Ovary (tissue), 9 donors: ENCODE data around the gene C1QL2. TPM values are rescaled to one million over a fixed set of nuclear protein-coding genes. Genes with fewer than 3 reads are reported as not detected.

ENCODE experiments used
- DNase-seq, 5 donors: peaks; one replicate each; pipeline ENCODE4 v3.0.0-alpha.2; 2019 to 2020
- H3K27ac ChIP-seq, 2 donors: fragments of 200-600 bp; one replicate each; pipeline versions ENCODE4 v1.5.1 to v1.8.0; 2019 to 2022
- H3K27me3 ChIP-seq: fragments of 200-600 bp; one replicate; pipeline ENCODE4 v1.8.0; 2022
- H3K36me3 ChIP-seq: fragments of 200-600 bp; sonication (generic); one replicate; pipeline ENCODE4 v1.5.1; 2019
- H3K4me1 ChIP-seq: one replicate; pipeline ENCODE4 v1.8.1; 2013; ENCODE audit warnings: mild to moderate bottlenecking, moderate library complexity; ENCODE audit not compliant: insufficient read depth
- H3K4me3 ChIP-seq: fragments of 200-600 bp; sonication (generic); one replicate; pipeline ENCODE4 v1.5.1; 2017
- H3K9me3 ChIP-seq, 2 donors: fragments of 200-600 bp in 1 of 2; sonication (generic) in 1 of 2; one replicate each; pipeline versions ENCODE4 v1.5.1 to v1.8.1; 2013 to 2019; ENCODE audit warnings: mild to moderate bottlenecking in 1 of 2, moderate library complexity in 1 of 2
- CTCF ChIP-seq, 3 donors: fragments of 450-650 bp in 2 of 3; fragments of 200-600 bp in 1 of 3; IDR thresholded peaks; one replicate each; pipeline versions ENCODE4 v1.5.1 to v1.8.0; 2016 to 2022; ENCODE audit warnings: antibody characterized with exemption in 3 of 3, mild to moderate bottlenecking in 1 of 3
- EP300 ChIP-seq: sonication (generic); formaldehyde crosslinking; IDR thresholded peaks from one replicate; pipeline ENCODE4 v1.6.1; 2017; ENCODE audit warnings: antibody characterized with exemption
- POLR2A ChIP-seq: fragments of 450-650 bp; IDR thresholded peaks from one replicate; pipeline ENCODE4 v1.6.1; 2017; ENCODE audit warnings: antibody characterized with exemption, mild to moderate bottlenecking, moderate library complexity
- WGBS, 3 donors: extraction: QIAGEN DNeasy Blood & Tissue Kit in 1 of 3; methylation state at CpG; one replicate each; pipeline versions ENCODE4 v1.1.5 to v1.1.7; 2013 to 2017; 5-methylcytosine and 5-hydroxymethylcytosine counted together
- intact Hi-C, 4 donors: fragments of 100-400 bp; cut with DNase I; formaldehyde crosslinking; loops; one replicate each; pipeline versions ENCODE4 v1.11.0 to v1.15.1; 2022 to 2023
- polyA plus RNA-seq, 2 donors: library from polyadenylated mRNA; stranded (reverse); fragments of 200-250 nt in 1 of 2; fragments of 350-450 nt in 1 of 2; fragmentation: Illumina TruSeq in 1 of 2; extraction: RNeasy Lipid Tissue Mini Kit (QIAGEN cat#74804) in 1 of 2; gene quantifications; one replicate each; pipeline ENCODE4 v1.2.3, GENCODE V29; 2013 to 2014
- total RNA-seq, 7 donors: library from RNA; depleted of rRNA in 2 of 7; stranded (reverse); fragments of >200 nt in 2 of 7; fragmentation: NEBNext Ultra II Directional in 3 of 7; extraction: Animal tissue kit (Norgen Biotek cat#: 25700) in 3 of 7; gene quantifications; one replicate each; pipeline versions ENCODE4 v1.1.0 to v1.2.4, GENCODE V29; 2016 to 2023
- donor health status: DM: no; HTN: no; CAD: no; lungs with moderate emphysema.
- donor health status: DM: no; HTN: no; CAD: no.
- donor health status: Bipolar disorder and iron deficiency.
- donor health status: DM: yes; HTN: yes; CAD: no.
- donor health status: DM: no; HTN: no; CAD: no.
- donor health status: DM: yes; HTN: yes; CAD: no.

The C1QL2 gene
- total and polyA plus RNA-seq, 9 donors: 0.10 to 0.23 (median 0.17) TPM; not detected in 5

- no peaks in the 10 kb centered on the region for H3K4me1 ChIP-seq
- no peaks in the 10 kb centered on the region for H3K27me3 ChIP-seq
- 82 to 98% (median 87%) methylated on average over 6 of the region's 6 CpGs for WGBS, 3 donors
- no peak for TF ChIP-seq EP300
- TF ChIP-seq CTCF (IDR thresholded peaks at IDR 0.05): no peak
- no peak for TF ChIP-seq POLR2A
- intact Hi-C loops: no loop called here
- no peak overlapping the region for H3K4me3 ChIP-seq
- no peak for DNase-seq
- no peak overlapping the region for H3K27ac ChIP-seq
- no peaks in the 10 kb centered on the region for H3K9me3 ChIP-seq
- H3K36me3 ChIP-seq: no peaks in the 10 kb centered on the region
Measured at GRCh38 chr2:119204525-119204924, 46.0 kb upstream of the C1QL2 start.

DNA sequence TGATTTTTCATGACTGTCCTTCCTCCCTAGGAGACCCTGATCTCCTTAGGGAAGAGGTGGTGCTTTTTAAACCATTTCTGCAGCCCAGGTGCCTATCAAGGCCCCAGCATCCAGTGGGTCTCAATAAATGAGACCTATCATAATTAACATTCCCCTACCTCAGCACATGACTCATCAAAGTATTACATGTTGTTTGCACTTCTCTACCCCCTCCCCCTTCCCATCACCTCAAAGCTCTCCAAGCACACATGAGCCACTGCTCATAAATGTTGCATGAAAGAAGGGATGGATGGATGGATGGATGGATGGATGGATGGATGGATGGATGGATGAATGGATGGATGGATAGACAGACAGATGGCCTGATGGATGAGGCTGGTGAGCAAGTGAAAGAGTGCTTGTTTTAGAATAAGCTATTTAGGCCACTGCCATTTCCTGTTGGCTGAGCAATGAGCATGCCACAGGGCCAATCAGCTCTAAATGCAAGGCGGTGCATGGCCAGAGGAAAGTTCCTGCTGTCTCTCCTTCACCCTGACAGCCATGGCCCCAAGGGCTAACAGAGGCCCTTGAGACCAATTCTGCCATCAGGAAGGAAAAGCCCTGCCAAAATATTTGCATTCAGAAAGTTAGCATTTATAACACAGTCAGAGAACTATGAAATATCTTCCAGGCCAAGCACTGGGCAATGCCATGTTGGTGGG, 44.2 kb upstream of the C1QL2 start:
- intact Hi-C loops: no loop called here
- H3K4me1 ChIP-seq: peaks cover 9% of the 10 kb centered on the region
- TF ChIP-seq CTCF (IDR thresholded peaks at IDR 0.05) (no peak), POLR2A (no peak), EP300 (no peak)
- no peaks in the 10 kb centered on the region for H3K36me3 ChIP-seq
- H3K27me3 ChIP-seq: no peaks in the 10 kb centered on the region
- H3K27ac ChIP-seq: no peak overlapping the region
- H3K4me3 ChIP-seq: no peak overlapping the region
- no peak for DNase-seq
- H3K9me3 ChIP-seq: no peaks in the 10 kb centered on the region
- WGBS, 3 donors: 92 to 95% (median 95%) methylated on average over 1 of the region's 1 CpG

- intact Hi-C loops: no loop called here
- 86 to 91% (median 91%) methylated on average over 5 of the region's 5 CpGs for WGBS, 3 donors
Measured at GRCh38 chr2:119201815-119202214, 43.3 kb upstream of the C1QL2 start.

DNA sequence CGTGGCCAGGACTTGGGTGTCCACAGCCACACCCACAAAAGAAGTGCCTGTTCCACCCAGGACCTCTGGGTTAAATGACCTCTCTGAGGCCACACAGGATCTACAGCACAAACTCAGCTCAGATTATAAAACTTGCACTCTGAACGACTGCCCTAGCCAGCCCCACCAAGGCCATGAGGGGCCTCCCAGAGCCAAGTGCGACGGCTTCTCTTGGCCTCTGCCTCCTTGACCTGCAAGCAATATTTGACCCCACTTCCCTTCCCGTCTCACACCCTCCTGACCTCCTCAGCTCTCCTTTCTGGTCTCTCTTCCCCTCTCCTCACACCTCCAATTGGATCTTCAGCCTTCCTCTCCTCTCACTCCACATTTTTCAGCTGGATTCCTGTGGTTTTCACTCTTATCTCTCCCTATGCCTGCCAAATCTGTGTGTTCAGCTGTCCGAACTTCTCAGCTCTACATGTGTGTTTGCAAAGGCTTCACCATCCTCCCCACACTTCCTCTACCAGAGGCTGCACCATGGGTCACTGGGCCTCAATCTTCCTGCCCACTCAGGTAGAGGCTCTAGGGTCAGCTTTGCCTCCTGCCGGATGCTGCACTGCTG, 39.8 kb upstream of the C1QL2 start:
- intact Hi-C loops: no loop called here
- Histone ChIP-seq H3K4me1 (peaks cover 16% of the 10 kb centered on the region), H3K36me3 (no peaks in the 10 kb centered on the region), H3K9me3 (no peaks in the 10 kb centered on the region), H3K27me3 (no peaks in the 10 kb centered on the region), H3K4me3 (no peak overlapping the region), H3K27ac (peak overlapping the region in 1 of 2 donors; percentile 32)
- WGBS, 3 donors: 6 to 25% (median 8%) methylated on average over 7 of the region's 7 CpGs
- peak in 3 of 5 donors; percentile 38 to 66 (median 38) for DNase-seq
- TF ChIP-seq CTCF (IDR thresholded peaks at IDR 0.05): no peak
- no peak for TF ChIP-seq POLR2A
- no peak for TF ChIP-seq EP300

More at GRCh38 chr2:119201815-119202214, 43.3 kb upstream of the C1QL2 start:
- Histone ChIP-seq H3K27me3 (no peaks in the 10 kb centered on the region), H3K4me1 (peaks cover 12% of the 10 kb centered on the region), H3K4me3 (no peak overlapping the region), H3K27ac (no peak overlapping the region), H3K36me3 (no peaks in the 10 kb centered on the region), H3K9me3 (no peaks in the 10 kb centered on the region)
- DNase-seq: no peak
- no peak for TF ChIP-seq EP300
- TF ChIP-seq POLR2A: no peak
- TF ChIP-seq CTCF (IDR thresholded peaks at IDR 0.05): no peak
